HUES64 (cell line): ENCODE data around the gene PARD3B.

ENCODE experiments used
- H3K27ac ChIP-seq: 2 replicates; pipeline ENCODE4 v1.7.0; 2013; ENCODE audit warnings: low read depth, low read length, inconsistent platforms
- H3K27me3 ChIP-seq: 2 replicates; pipeline ENCODE4 v1.6.1; 2013; ENCODE audit warnings: mild to moderate bottlenecking, low read length; ENCODE audit not compliant: insufficient read depth
- H3K36me3 ChIP-seq: 2 replicates; pipeline ENCODE4 v1.6.1; 2013; ENCODE audit warnings: mild to moderate bottlenecking, low read length; ENCODE audit not compliant: insufficient read depth
- H3K4me1 ChIP-seq: 2 replicates; pipeline ENCODE4 v1.6.1; 2013; ENCODE audit warnings: mild to moderate bottlenecking, low read length, moderate library complexity; ENCODE audit not compliant: insufficient read depth
- H3K4me3 ChIP-seq: 2 replicates; pipeline ENCODE4 v1.5.1; 2013; ENCODE audit warnings: mild to moderate bottlenecking, low read length, moderate library complexity
- H3K9ac ChIP-seq: 2 replicates; pipeline ENCODE4 v1.6.1; 2013; ENCODE audit warnings: mild to moderate bottlenecking, low read depth, low read length
- H3K9me3 ChIP-seq: 2 replicates; pipeline ENCODE4 v1.6.1; 2013; ENCODE audit warnings: low read depth, low read length; ENCODE audit not compliant: insufficient read depth
- WGBS: fragments of 150-250, 120-280 bp; methylation state at CpG from one replicate; pipeline ENCODE4 v1.1.7; 2013; ENCODE audit warnings: missing lambda C conversion rate; 5-methylcytosine and 5-hydroxymethylcytosine counted together

Gene PARD3B

DNA sequence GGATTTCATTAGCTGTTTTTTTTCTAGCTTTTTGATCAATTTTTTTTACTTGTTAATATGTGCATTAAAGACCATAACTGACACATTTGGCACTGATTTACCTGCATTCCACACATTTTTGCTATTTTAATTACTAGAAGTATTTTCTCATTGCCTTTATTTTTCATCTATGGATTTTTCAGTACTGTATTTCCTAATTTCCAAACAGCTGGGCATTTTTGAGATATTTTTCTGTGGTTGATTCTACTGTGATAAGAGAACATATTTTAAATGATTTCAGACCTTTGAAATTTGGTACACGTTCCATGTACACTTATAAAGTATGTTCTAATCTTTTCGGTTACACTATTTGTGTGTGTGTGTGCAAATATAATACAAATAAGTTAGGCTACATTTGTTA is 135.3 kb downstream of the PARD3B start:
- no peak overlapping the region for H3K27ac ChIP-seq
- H3K4me3 ChIP-seq = no peak overlapping the region
- no peak overlapping the region for H3K9ac ChIP-seq
- WGBS = 93% methylated on average over 2 of the region's 2 CpGs
- no peaks in the 10 kb centered on the region for H3K36me3 ChIP-seq
- H3K4me1 ChIP-seq = no peaks in the 10 kb centered on the region
- no peaks in the 10 kb centered on the region for H3K9me3 ChIP-seq
- no peaks in the 10 kb centered on the region for H3K27me3 ChIP-seq

DNA sequence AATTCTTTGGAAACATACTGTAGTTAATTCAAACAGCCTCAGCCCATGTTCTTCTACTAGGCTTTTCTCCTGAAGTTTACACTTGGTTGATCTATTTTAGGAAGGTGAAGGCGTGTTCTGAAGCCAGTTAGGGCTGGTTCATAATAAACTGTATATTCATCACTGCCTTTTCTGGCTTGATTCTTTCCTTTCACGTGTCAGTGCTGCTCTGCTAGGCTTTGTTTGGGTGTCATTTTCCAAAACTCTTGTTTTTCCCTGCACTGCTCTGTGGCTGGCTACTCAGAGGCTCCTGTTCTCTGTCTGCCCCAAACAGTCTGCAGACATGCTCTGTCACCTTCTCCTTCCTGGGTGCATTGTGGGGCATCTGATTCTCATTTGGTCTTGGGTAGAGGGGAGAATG is 136.1 kb downstream of the PARD3B start:
- Histone ChIP-seq H3K27me3 (no peaks in the 10 kb centered on the region), H3K4me3 (no peak overlapping the region), H3K36me3 (no peaks in the 10 kb centered on the region), H3K9me3 (no peaks in the 10 kb centered on the region), H3K27ac (no peak overlapping the region), H3K4me1 (no peaks in the 10 kb centered on the region), H3K9ac (no peak overlapping the region)
- WGBS = 85% methylated on average over 2 of the region's 2 CpGs

DNA sequence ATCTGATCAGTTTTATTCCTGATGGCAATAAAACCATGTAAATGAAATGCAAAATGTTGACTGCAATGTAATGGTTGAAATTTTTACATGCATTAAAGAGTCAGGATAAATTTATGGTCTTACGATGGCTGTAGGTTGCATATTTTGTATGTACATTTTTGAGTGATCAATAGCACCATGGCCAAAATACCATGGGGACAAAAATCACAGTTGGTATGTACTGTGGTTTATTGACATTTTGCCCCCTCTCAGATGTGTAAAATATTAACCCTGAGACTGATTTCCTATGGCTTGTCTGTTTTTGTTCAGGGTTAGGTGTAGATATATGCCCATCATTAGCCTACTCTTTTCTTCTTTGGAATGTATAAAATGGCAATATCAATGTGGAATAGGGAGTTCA is 138.1 kb downstream of the PARD3B start:
- WGBS = 98% methylated on average over 1 of the region's 1 CpG
- no peaks in the 10 kb centered on the region for H3K4me1 ChIP-seq

DNA sequence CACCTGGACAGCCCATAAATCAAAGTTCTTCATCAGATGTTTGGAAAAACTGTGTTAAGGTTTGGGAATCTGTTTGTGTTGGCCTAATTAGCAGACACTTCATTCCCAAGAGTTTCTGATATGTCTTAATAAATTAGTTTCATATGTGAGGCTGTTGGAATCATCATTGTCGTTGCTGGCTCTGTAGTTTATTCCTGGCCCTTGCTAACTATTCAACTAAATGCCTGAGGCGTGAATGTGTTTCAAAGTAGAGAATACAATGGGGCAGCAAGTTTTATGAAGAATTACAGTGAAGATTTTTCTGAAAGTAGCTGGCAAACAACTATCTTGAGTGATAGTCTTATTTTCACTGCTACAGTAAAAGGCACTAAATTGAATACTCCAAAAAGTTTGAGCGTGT is 141.1 kb downstream of the PARD3B start:
- H3K9ac ChIP-seq = no peak overlapping the region
- H3K27ac ChIP-seq = no peak overlapping the region
- no peak overlapping the region for H3K4me3 ChIP-seq
- no peaks in the 10 kb centered on the region for H3K27me3 ChIP-seq
- WGBS = 95% methylated on average over 3 of the region's 3 CpGs
- no peaks in the 10 kb centered on the region for H3K36me3 ChIP-seq
- no peaks in the 10 kb centered on the region for H3K4me1 ChIP-seq
- H3K9me3 ChIP-seq = no peaks in the 10 kb centered on the region

More for the DNA sequence above, 138.1 kb downstream of the PARD3B start:
- Histone ChIP-seq H3K9me3 (no peaks in the 10 kb centered on the region), H3K9ac (no peak overlapping the region), H3K4me3 (no peak overlapping the region), H3K36me3 (no peaks in the 10 kb centered on the region), H3K27ac (no peak overlapping the region), H3K27me3 (no peaks in the 10 kb centered on the region)

DNA sequence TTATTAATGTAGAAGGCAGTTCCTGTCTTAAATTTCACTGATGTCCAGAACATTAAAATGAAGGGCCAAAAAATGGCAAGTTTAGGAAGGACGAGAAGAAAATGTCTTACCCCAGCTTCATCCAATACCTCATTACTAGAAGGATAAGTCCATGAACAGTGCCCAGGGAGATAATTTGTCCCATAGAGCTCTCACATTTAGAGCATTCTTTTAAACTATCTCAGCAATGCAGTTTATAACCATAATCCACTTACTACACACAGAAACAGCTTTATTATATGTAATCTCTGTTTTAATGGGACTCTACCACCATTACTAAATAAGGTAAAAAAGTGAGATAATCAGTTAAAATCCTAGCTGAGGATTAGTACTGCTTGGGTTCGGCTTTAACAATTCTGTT is 142.5 kb downstream of the PARD3B start:
- H3K9me3 ChIP-seq = no peaks in the 10 kb centered on the region
- H3K27ac ChIP-seq = no peak overlapping the region
- no peak overlapping the region for H3K4me3 ChIP-seq
- H3K36me3 ChIP-seq = no peaks in the 10 kb centered on the region
- H3K9ac ChIP-seq = no peak overlapping the region
- WGBS = 92% methylated on average over 2 of the region's 2 CpGs
- H3K4me1 ChIP-seq = 0 out of 2 replicates have a peak, but pooled peaks cover 3% of the 10 kb centered on the region
- no peaks in the 10 kb centered on the region for H3K27me3 ChIP-seq

DNA sequence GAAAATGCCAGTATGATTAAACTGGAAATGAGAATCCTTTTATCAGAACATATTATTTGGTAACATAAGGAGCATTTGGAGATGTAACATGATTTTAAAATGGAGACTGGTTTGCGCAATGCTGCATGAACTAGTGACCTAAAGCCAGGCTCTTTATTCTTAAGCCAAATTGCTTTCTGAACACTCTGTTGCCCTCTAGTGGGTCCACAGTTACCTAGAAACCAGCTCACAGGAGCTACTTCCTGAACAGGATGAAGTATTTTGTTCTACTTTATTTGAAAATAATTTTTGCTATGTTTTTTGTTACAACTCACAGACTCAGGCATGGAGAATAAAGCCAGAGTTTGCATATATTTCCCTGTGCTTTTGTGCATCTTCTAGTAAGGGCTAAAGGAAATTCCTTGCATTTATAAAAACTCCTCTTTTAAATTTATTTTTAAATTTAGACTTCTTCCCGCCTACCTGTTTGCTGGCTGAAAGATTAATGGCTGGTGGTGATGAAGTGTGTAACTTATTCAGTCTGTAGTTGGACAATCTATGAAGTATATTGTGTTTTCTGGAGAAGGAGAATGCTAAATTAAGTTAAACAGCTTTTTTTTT is 146.7 kb downstream of the PARD3B start:
- H3K36me3 ChIP-seq = no peaks in the 10 kb centered on the region
- H3K4me3 ChIP-seq = no peak overlapping the region
- H3K9ac ChIP-seq = no peak overlapping the region
- 0 out of 2 replicates have a peak, but pooled peaks cover 3% of the 10 kb centered on the region for H3K4me1 ChIP-seq
- no peaks in the 10 kb centered on the region for H3K9me3 ChIP-seq
- H3K27me3 ChIP-seq = no peaks in the 10 kb centered on the region
- WGBS = 94% methylated on average over 2 of the region's 2 CpGs
- H3K27ac ChIP-seq = no peak overlapping the region

DNA sequence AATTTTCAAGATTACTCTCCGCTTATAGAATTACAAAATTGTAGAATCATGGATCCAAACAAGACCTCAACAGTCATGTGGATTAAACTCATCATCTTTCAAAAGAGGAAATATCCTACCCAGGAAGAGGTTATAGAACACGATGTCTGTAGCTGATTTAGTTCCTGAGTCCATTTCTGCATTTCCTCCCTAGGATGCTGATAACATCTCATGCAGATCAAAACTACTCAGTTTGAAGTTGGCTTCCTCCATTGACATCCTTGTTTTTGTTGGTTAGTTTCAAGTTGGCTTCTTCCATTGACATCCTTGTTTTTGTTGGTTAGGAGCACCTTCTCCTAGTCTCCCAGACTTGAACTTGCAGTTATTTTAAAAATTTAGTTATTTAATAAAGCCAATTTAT is 147.5 kb downstream of the PARD3B start:
- no peak overlapping the region for H3K4me3 ChIP-seq
- WGBS = 97% methylated on average over 2 of the region's 2 CpGs
- no peak overlapping the region for H3K9ac ChIP-seq
- H3K27ac ChIP-seq = no peak overlapping the region
- H3K4me1 ChIP-seq = 0 out of 2 replicates have a peak, but pooled peaks cover 3% of the 10 kb centered on the region
- no peaks in the 10 kb centered on the region for H3K9me3 ChIP-seq
- H3K36me3 ChIP-seq = no peaks in the 10 kb centered on the region
- H3K27me3 ChIP-seq = no peaks in the 10 kb centered on the region

DNA sequence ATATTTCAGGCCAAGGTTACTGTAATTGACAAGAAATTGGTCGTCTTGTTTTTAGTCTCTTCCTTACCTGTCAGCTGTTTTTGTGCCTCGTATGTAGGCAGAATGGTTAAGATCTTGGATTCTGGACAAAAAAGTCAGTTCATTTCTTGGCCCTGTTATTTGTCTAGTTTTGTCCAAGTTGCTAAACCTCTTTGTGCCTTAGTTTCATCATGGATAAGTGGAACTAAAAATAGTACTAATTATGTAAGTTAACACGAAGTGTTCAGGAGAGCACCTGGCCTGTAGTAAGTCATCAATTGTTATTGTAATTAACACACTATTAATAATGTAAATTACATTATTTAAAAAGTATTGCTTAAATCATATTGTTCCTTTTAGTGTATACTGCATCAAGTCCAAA is 148.0 kb downstream of the PARD3B start:
- no peak overlapping the region for H3K4me3 ChIP-seq
- 90% methylated on average over 2 of the region's 3 CpGs for WGBS
- H3K27ac ChIP-seq = no peak overlapping the region
- H3K36me3 ChIP-seq = no peaks in the 10 kb centered on the region
- no peaks in the 10 kb centered on the region for H3K9me3 ChIP-seq
- H3K27me3 ChIP-seq = no peaks in the 10 kb centered on the region
- 0 out of 2 replicates have a peak, but pooled peaks cover 3% of the 10 kb centered on the region for H3K4me1 ChIP-seq
- H3K9ac ChIP-seq = no peak overlapping the region

DNA sequence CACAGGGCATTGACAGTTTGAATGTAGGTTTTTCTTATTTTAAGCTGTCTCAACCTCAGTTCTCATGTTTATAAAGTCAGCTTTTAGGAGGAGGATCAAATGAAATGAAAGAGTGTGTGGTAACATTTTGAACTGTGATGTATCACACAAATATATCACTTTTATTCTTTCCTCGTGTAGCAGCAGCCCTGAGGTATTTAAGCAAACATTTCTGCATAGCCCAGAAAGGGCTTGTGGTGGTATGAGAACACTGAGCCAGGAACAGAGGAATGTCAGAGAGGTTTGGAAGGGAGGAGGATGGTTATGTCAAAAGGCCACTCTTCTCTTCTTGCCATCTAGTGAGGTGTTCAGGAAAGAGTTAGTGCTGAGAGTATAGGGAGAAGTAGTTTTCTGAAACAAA is 150.2 kb downstream of the PARD3B start:
- Histone ChIP-seq H3K27ac (no peak overlapping the region), H3K27me3 (no peaks in the 10 kb centered on the region), H3K9me3 (no peaks in the 10 kb centered on the region), H3K4me1 (0 out of 2 replicates have a peak, but pooled peaks cover 3% of the 10 kb centered on the region), H3K9ac (no peak overlapping the region), H3K4me3 (no peak overlapping the region), H3K36me3 (no peaks in the 10 kb centered on the region)
- WGBS = 75% methylated on average over 1 of the region's 1 CpG

DNA sequence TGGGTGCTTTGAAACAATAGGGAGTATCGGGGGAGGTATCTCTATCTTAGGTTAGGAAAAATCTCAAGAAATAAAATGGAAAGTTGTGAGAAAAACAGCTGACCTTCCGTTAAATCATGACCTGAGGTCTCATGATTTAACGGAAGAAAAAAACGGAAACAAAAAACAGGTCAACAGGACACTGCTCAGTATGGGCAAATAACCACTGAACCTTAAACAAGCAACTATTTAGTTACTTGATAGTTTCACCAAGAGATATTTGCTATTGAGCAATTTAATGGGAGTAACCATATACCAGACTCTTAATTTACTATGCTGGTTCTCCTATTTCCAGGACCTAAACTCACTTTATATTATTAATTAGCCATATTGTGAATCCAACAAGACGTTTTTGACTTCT is 150.8 kb downstream of the PARD3B start:
- Histone ChIP-seq H3K4me3 (no peak overlapping the region), H3K9me3 (no peaks in the 10 kb centered on the region), H3K4me1 (0 out of 2 replicates have a peak, but pooled peaks cover 3% of the 10 kb centered on the region), H3K27ac (no peak overlapping the region), H3K36me3 (no peaks in the 10 kb centered on the region), H3K9ac (no peak overlapping the region), H3K27me3 (no peaks in the 10 kb centered on the region)
- 94% methylated on average over 5 of the region's 5 CpGs for WGBS

DNA sequence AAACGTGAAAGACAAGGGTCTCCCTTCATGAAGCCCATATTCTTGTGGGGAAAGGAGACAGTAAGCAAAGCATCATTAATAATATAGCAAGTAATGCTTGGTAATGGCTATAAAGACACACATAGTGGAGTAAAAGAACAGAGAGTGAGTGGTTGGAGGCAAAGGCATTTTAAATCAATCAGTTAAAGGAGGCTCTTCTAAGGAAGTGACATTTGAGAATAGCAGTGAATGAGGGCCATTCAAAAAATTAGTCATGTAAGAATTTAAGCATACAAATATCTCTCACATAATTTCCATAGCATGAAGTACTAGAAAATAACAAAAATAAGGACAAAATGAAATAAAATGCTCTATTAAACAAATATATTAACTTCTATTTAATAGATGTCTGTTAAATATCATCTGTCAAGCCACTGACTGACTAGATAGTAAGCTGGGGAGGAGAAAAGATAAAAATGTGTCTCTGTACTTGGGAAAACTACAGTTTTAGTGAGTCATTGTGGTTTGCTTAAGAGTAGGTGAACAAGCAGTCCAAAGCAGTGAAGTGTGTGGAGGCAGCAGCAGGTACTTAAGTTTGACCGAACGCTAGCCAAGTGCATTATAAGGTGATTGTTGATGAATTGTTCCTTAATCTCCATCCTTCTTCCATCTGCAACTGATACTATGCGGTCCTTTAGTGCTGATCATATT is 160.1 kb downstream of the PARD3B start:
- Histone ChIP-seq H3K27ac (no peak overlapping the region), H3K9me3 (no peaks in the 10 kb centered on the region), H3K27me3 (no peaks in the 10 kb centered on the region), H3K4me3 (no peak overlapping the region), H3K36me3 (no peaks in the 10 kb centered on the region), H3K4me1 (no peaks in the 10 kb centered on the region), H3K9ac (no peak overlapping the region)
- 78% methylated on average over 4 of the region's 4 CpGs for WGBS
